ENCODE data around the gene ZNF786. TPM values are rescaled to one million over a fixed set of nuclear protein-coding genes. Genes with fewer than 3 reads are reported as not detected.

Gene ZNF786
- total and polyA plus RNA-seq, 10 of the 15 experiments (the other 5 are each of a cell fraction or from before 2014, with no cell fraction given): 0.47 to 7.0 (median 4.2) TPM

DNA sequence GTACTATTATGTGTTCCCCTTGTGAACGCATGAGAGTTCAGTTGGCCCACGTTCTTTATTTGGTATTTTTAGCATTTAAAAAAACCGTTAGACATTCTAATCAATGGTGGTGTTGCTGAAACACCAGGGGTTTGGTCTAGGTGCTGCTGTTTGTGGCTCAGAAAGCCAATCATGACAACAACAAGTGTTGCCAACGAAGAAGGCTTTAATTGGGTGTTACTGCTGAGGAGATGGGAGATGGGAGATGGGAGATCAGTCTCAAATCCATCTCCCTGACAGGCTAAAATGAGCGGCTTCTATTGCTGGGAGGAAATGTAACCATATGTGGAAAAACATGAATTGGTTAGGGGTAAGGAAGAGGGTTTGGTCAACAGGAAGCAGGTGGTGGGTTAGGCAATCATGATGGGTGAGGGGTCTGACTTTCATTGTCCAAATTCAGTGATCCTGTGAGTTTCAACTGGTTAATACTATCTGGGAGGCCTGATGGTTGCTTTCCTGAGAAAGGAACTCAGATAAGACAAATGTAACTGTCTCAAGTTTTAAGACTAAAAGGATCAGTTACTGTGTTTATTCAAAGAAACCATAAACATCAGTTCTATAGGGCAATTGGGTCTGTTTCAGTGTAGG is 40.2 kb upstream of the ZNF786 start:
- H3K4me2 ChIP-seq (ENCODE audit: control insufficient read depth, insufficient read depth): no peak overlapping the region
- in situ Hi-C loops (cut with MboI) (no loop called here), intact Hi-C loops (cut with micrococcal nuclease; ENCODE audit: unreplicated experiment) (no loop called here)
- TF ChIP-seq SUPT20H (IDR thresholded peaks at IDR 0.05; ENCODE audit: borderline replicate concordance, control insufficient read depth, low read depth, low read length) (no peak), NFXL1 (IDR thresholded peaks at IDR 0.05; ENCODE audit: borderline replicate concordance) (peak; percentile 28; the same call in 1 of the 2 replicates), KLF5 (IDR thresholded peaks at IDR 0.05; ENCODE audit: partially characterized antibody) (peak; percentile 44), RELA (IDR thresholded peaks at IDR 0.05; ENCODE audit: borderline replicate concordance, partially characterized antibody) (no peak), CBX5 (IDR thresholded peaks at IDR 0.05; ENCODE audit: low read depth) (peak; percentile 87)
- peaks cover 1 to 25% of the 10 kb centered on the region in 2 experiments; a peak in 3 of 4 replicates for H3K36me3 ChIP-seq (ENCODE audit: control insufficient read depth in 2 of 2, insufficient read depth in 2 of 2, low read length in 1 of 2)
- H3K79me2 ChIP-seq (ENCODE audit: control insufficient read depth, insufficient read depth, low read length): peaks cover 24% of the 10 kb centered on the region
- H3K4me1 ChIP-seq (ENCODE audit: control insufficient read depth, insufficient read depth, low read length): no peaks in the 10 kb centered on the region
- SMC1A ChIA-PET (ENCODE audit: uncharacterized antibody, unreplicated experiment): no interaction called here
- no peak for FAIRE-seq
- RAD21 ChIA-PET (ENCODE audit: unreplicated experiment): no interaction called here
- H3K27ac ChIP-seq (ENCODE audit: control insufficient read depth, insufficient read depth): no peak overlapping the region
- H3K27me3 ChIP-seq (replicated peaks in 1 of 2; ENCODE audit: control insufficient read depth in 2 of 2, insufficient read depth in 2 of 2, low read length in 1 of 2): no peaks in the 10 kb centered on the region
- WGBS (ENCODE audit: insufficient coverage, insufficient replicate concordance, low lambda C conversion rate, missing lambda C conversion rate): 85% methylated on average over 5 of the region's 5 CpGs
- CTCF ChIA-PET: no interaction called here
- no peak for DNase-seq (ENCODE audit: low read depth, low spot score)
- H3K9me3 ChIP-seq (replicated peaks; ENCODE audit: control insufficient read depth, insufficient read depth, low read length): peaks cover 15% of the 10 kb centered on the region
- no peak overlapping the region for H3K9ac ChIP-seq (ENCODE audit: control insufficient read depth, insufficient read depth, low read length)
- POLR2A ChIA-PET: interaction anchor here (1.2 kb wide), 1 partner anchor 15 kb away, joined by 4 read pairs; no protein-coding TSS in a partner anchor
- no peak overlapping the region for H3K4me3 ChIP-seq
- ATAC-seq: no peak
- H4K20me1 ChIP-seq (ENCODE audit: control insufficient read depth, insufficient read depth): no peaks in the 10 kb centered on the region
- H2AFZ ChIP-seq (ENCODE audit: control insufficient read depth, low read depth, low read length): no peak overlapping the region
- no TSS peak for BruUV-seq (replicated peaks)
